DND-41 (cell line): ENCODE data around the gene SLC24A4.
A peak's percentile ranks its signal among the peaks of the same experiment; 100 is the strongest.

Experiments used
- ATAC-seq: fragments of 200-7000 bp; cut with Tn5 transposase; 3 replicates; pipeline ENCODE4 v1.9.1; 2021; ENCODE audit warnings: low read depth; ENCODE audit not compliant: insufficient read depth
- DNase-seq: peaks from one replicate; pipeline ENCODE4 v3.0.0-alpha.2; 2020
- H2AFZ ChIP-seq: 2 replicates; pipeline ENCODE4 v1.6.0; 2012; ENCODE audit warnings: low read depth, low read length
- H3K27ac ChIP-seq: 2 replicates; pipeline ENCODE4 v1.5.1; 2012; ENCODE audit warnings: low read length, inconsistent platforms
- H3K27me3 ChIP-seq: fragments of 200-600 bp; sonication (generic); 2 replicates; pipeline ENCODE4 v1.6.0; 2012; ENCODE audit warnings: low read length, mild to moderate bottlenecking, inconsistent platforms; ENCODE audit not compliant: insufficient read depth, poor library complexity
- H3K36me3 ChIP-seq: 2 replicates; pipeline ENCODE4 v1.5.1; 2012; ENCODE audit warnings: low read length, inconsistent platforms; ENCODE audit not compliant: insufficient read depth
- H3K4me1 ChIP-seq: 2 replicates; pipeline ENCODE4 v1.5.1; 2012; ENCODE audit warnings: mild to moderate bottlenecking, low read length; ENCODE audit not compliant: insufficient read depth
- H3K4me2 ChIP-seq: 2 replicates; pipeline ENCODE4 v1.6.0; 2012; ENCODE audit warnings: mild to moderate bottlenecking, moderate library complexity, low read length, inconsistent platforms; ENCODE audit not compliant: insufficient read depth
- H3K4me3 ChIP-seq, 2 experiments: fragments of 200-600 bp in 1 of 2; shearing (Covaris generic) in 1 of 2; 2 replicates each; pipeline ENCODE4 v1.5.1; 2012 to 2016; ENCODE audit warnings: inconsistent platforms in 2 of 2, low read length in 2 of 2, mild to moderate bottlenecking in 2 of 2, low read depth in 1 of 2, moderate library complexity in 1 of 2
- H3K79me2 ChIP-seq: 2 replicates; pipeline ENCODE4 v1.6.0; 2012; ENCODE audit warnings: low read length, inconsistent platforms; ENCODE audit not compliant: insufficient read depth
- H3K9ac ChIP-seq: 2 replicates; pipeline ENCODE4 v1.6.0; 2012; ENCODE audit warnings: low read depth, mild to moderate bottlenecking, inconsistent platforms, low read length, moderate library complexity
- H3K9me3 ChIP-seq: 2 replicates; pipeline ENCODE4 v1.5.1; 2012; ENCODE audit warnings: low read length, moderate library complexity, mild to moderate bottlenecking, inconsistent platforms; ENCODE audit not compliant: insufficient read depth, severe bottlenecking
- H4K20me1 ChIP-seq: 2 replicates; pipeline ENCODE4 v1.6.0; 2012; ENCODE audit warnings: low read length; ENCODE audit not compliant: insufficient read depth
- EZH2 ChIP-seq: IDR thresholded peaks from 3 replicates; pipeline ENCODE4 v1.6.1; 2012; ENCODE audit warnings: borderline replicate concordance, low read depth, mild to moderate bottlenecking, moderate library complexity, low read length, inconsistent platforms; ENCODE audit not compliant: severe bottlenecking
- TF ChIP-seq, protein P1 (sequence below): IDR thresholded peaks from 2 replicates; pipeline ENCODE4 v1.5.1; 2012; ENCODE audit warnings: borderline replicate concordance, low read length, moderate library complexity, mild to moderate bottlenecking; ENCODE audit not compliant: poor library complexity, severe bottlenecking; ENCODE audit errors: extremely low read depth

The SLC24A4 gene

DNA sequence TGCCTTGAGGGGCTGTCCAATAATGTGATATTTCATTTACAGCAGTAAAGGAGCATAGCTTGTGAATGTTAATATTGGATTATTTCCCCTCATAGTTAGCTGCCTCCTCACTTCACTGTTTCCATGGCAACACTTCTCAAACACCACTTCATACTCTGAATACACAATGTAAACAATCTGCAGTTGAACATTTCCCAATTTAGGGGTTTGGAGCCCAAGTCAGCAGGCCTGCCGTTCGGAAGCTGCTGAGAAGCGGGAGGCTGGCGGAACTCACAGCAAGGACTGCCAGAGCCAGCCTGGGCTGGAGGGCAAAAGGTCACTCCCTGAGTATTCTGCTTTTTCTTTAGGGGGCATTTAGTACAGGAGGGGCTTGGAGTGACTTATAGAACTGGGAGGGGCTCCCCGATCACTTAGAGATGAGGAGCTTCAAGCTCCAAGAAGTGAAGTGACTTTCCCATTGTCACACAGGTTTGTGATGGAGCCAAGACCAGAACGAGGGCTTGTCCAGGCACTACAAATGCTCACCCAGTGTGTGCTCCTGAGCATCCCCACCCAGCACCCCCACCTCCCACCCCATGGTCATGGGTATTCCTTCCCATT lies 12.1 kb upstream of the SLC24A4 start:
- H3K27me3 ChIP-seq, result no peaks in the 10 kb centered on the region
- TF ChIP-seq, protein P1, sequence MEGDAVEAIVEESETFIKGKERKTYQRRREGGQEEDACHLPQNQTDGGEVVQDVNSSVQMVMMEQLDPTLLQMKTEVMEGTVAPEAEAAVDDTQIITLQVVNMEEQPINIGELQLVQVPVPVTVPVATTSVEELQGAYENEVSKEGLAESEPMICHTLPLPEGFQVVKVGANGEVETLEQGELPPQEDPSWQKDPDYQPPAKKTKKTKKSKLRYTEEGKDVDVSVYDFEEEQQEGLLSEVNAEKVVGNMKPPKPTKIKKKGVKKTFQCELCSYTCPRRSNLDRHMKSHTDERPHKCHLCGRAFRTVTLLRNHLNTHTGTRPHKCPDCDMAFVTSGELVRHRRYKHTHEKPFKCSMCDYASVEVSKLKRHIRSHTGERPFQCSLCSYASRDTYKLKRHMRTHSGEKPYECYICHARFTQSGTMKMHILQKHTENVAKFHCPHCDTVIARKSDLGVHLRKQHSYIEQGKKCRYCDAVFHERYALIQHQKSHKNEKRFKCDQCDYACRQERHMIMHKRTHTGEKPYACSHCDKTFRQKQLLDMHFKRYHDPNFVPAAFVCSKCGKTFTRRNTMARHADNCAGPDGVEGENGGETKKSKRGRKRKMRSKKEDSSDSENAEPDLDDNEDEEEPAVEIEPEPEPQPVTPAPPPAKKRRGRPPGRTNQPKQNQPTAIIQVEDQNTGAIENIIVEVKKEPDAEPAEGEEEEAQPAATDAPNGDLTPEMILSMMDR, result no peak
- TF ChIP-seq EZH2, result no peak

DNA sequence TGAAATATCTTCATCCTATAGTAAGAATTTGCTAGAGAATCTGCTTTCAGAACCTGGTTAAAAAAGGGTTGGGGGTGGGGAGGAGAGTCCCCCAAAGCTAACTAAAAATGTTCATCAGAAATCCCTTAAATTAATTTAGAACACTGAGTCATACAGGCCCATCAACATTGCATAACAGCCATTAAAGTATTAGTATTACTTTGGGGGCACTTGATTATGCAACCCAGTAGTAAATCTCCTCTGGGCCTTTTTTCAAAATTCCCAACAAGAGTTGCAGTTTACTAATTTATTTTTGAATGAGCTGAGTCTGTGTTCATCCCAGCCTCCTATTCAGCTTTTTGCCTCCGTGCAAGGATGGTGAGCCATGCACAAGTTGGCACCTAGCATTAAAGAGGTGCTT lies 8.8 kb upstream of the SLC24A4 start:
- Histone ChIP-seq H3K4me1 (no peaks in the 10 kb centered on the region), H3K27ac (no peak overlapping the region), H3K27me3 (no peaks in the 10 kb centered on the region), H2AFZ (no peak overlapping the region), H3K9ac (no peak overlapping the region), H3K9me3 (no peaks in the 10 kb centered on the region), H3K36me3 (no peaks in the 10 kb centered on the region), H3K4me2 (no peak overlapping the region), H3K4me3 (no peak overlapping the region), H3K79me2 (no peaks in the 10 kb centered on the region), H4K20me1 (no peaks in the 10 kb centered on the region)
- DNase-seq (no peak), ATAC-seq (no peak)
- TF ChIP-seq, protein P1, result no peak
- TF ChIP-seq EZH2, result no peak

More for the DNA sequence above, 12.1 kb upstream of the SLC24A4 start:
- Histone ChIP-seq H3K4me2 (no peak overlapping the region), H3K36me3 (no peaks in the 10 kb centered on the region), H3K9me3 (no peaks in the 10 kb centered on the region), H3K9ac (no peak overlapping the region), H3K4me1 (no peaks in the 10 kb centered on the region), H3K27ac (no peak overlapping the region), H4K20me1 (no peaks in the 10 kb centered on the region), H2AFZ (no peak overlapping the region), H3K79me2 (no peaks in the 10 kb centered on the region), H3K4me3 (no peak overlapping the region)
- DNase-seq (no peak), ATAC-seq (no peak)

DNA sequence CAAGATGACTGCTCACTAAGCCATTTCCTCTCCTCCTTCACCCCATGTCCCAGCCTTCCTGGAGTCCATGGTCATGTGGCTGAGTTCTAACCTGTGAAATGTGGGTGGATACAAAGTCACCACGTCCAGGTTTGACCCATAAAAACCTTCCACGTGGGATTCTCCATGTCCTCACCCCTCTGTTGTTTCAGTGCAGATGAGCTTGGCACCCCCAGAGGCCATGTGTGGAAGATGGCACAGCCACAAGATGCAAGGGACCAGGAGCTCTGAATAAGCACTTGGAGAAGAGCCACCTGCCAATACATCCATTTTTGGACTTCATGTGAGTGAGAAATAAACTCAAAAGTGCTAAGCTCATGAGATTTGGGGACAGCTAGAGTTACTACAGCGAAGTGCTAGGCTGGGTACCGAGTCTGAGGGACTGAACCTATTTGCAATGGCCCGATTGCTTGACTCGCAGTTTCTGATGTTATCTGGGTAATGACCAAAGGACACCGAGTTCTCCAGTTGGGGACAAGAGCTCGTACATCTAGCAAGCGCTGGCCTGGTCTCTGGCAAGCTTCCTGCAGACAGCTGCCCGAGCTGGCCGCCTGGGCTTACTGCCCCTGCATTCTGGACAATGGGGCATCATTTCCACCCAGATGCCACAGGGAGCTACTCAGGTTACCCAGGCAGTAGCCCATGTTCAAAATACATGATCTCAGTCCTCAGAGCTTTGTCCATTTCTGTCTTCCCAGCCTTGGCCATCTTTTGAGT lies 7.7 kb upstream of the SLC24A4 start:
- Histone ChIP-seq H3K4me2 (no peak overlapping the region), H4K20me1 (no peaks in the 10 kb centered on the region), H3K4me1 (no peaks in the 10 kb centered on the region), H3K27ac (no peak overlapping the region), H2AFZ (no peak overlapping the region), H3K79me2 (no peaks in the 10 kb centered on the region), H3K4me3 (no peak overlapping the region), H3K27me3 (no peaks in the 10 kb centered on the region), H3K9ac (no peak overlapping the region), H3K36me3 (no peaks in the 10 kb centered on the region), H3K9me3 (no peaks in the 10 kb centered on the region)
- TF ChIP-seq EZH2, result no peak
- TF ChIP-seq, protein P1, result peak; percentile 9
- no peak for ATAC-seq
- DNase-seq, result no peak
